GM19395 (cell line): Measurements from ENCODE around the gene GLRA1.

ENCODE experiments used
- ATAC-seq: cut with Tn5 transposase; IDR thresholded peaks from one replicate; pipeline ENCODE4 v1.9.1; 2021; ENCODE audit warnings: mild to moderate bottlenecking, moderate library complexity; ENCODE audit not compliant: unreplicated experiment

The GLRA1 gene

DNA sequence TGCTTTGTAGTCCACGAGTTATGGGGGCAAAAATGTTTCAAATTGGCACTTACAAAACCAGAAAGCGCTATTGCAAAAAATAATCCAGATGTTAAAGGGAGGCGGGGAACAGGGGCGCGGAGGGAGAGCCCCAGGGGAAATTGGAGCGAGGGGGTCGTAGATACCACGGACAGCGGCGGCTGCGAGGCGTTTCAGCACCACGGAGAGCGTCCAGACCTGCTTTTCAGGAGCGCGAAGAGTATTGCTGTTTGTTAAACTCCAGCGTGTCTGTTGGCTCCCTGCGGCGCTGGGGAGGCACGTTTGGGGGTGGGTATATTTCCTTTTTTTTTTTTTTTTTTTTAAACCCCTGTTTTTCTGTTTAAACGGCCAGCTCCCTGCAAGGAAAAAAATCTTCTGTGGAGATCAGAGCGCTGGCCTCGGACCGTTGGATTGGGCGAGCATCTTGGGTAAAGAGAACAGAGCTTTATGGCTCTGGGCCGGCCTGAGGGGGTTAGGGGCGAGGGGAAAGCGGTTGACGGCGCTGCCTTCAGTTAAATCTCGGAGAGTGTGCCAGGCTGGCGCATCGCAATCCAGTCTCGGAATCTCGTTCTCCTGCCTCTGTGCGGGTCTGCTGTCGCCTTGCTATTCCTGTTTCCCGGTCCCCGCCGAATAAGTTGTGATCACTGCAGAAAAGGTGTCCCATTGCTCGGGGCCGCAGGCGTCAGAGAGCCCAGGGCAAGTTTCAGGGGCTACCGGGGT, at the start of gene GLRA1:
GLRA1 (minus strand) TSS at position 288 of the 738 bp plus-strand sequence. CDS start 302 bp downstream, outside the sequence.
- no peak for ATAC-seq

GRCh38 chr5:151970885-151971284, 46.2 kb upstream of the GLRA1 start:
- no peak for ATAC-seq

GRCh38 chr5:151967865-151968264, 43.2 kb upstream of the GLRA1 start:
- no peak for ATAC-seq

GRCh38 chr5:151966046-151966445, 41.4 kb upstream of the GLRA1 start:
- ATAC-seq: no peak

- ATAC-seq: no peak
Measured at GRCh38 chr5:151964471-151964870, 39.8 kb upstream of the GLRA1 start.

DNA sequence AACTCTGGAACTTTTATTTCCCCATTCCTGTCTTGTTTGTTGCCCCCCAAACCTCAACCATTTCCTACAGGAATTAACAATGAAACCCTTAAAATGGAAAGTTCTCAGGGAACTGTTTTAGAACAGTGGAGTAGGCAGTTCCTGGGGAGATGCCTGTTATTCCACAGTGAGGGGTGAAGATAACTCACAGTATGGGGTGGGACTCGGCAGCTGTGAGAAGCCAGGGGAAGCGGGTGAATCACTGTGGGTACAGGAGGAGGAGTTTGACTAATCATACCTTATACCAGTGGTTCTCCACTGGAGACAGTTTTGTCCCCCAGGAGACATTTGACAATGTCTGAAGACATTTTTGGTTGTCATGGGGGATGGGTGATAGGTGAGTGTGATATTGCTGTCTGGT, 36.9 kb upstream of the GLRA1 start:
- ATAC-seq: no peak

DNA sequence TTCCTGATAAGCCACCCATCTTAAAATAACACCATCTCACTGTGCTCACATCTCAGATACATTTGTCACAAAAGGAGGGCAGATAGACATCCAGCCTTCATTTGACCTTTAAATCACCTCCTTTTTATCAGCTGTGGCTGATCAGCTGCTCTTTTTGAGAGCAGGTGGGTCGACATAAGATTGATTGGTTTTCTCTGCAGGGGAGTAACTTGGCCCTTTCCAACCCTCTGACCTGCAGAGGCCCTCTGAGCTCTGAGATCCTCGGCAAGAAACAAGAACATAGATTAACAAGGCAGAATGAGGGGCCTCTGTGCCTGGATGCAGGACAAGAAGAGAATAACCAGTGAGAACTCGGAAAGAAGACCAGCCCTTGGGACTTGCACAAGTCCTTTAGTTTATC, 33.5 kb upstream of the GLRA1 start:
- no peak for ATAC-seq

DNA sequence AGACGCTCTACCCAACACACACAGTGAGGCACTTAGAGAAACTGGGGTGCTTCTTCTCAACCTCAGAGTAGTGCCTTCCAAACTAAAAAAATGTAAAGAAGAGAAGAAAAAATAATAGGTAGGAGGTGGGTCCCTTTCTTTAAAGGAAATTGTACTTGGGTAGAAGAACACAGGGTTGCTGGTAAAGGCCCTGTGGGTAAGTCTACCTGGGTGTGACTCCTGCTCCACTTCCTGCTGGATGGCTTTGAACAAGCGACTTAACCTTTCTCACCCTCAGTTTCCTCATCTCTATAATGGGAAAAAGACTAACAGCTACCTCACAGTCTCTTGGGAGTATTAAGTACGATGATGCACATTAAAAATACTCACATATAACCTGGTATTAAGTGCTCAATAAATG, 32.1 kb upstream of the GLRA1 start:
- ATAC-seq: no peak

DNA sequence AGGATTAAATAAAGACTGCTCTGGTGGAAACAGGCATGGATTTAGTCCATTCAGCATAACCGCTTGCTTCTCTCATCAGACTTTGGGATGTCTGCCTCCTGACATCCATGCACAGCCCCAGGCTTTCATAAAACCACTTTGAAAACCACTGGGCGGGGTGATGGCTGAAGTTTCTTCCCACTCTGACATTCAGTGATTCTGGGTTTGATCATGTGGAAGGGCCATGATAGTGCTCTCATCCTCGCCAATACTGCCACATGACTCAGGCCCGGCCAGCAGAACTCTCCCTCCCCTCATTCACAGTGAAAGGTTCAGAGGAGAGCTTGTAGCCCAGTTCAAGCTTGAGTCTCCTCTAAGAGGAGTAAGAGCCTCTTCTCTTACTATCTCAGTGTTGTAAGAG, 29.6 kb upstream of the GLRA1 start:
- no peak for ATAC-seq

DNA sequence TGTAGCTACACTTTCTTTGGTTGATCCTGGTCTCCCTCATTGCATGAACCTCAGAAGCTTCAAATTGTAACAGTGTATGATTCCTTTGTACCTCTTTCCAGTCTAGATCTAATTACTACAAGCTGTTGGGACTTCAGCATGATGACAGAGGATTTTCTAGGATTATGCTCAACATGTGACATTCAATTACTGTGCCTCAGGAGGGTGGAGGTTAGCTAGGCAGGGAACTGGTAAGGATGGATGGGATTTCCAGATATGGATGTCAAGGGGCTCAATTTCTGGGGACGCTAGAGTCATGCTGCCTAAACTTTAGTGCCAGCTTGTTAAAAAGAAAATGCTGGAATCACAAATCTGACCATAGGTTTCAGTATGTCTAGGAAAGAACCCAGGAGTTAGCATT, 29.2 kb upstream of the GLRA1 start:
- ATAC-seq: no peak

DNA sequence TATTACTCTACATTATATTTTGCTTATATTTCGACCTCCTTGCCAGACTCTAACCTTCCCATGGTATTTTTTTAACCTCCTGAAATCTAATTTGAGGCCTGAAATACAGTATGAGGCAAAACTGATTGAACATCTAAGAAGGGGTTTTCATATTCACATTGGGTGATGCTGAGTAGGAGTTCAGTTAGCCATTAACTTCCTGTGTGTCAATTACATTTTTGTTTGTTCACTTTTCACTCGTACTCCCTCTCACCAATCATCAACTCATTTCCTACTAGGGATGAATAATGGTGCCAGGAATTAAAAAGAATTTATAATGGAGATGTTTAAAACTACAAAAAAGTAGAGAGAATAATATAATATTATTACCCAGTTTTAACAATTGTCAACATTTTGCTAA, 27.6 kb upstream of the GLRA1 start:
- ATAC-seq: peak; percentile 46

- ATAC-seq: no peak
Measured at GRCh38 chr5:151950706-151951105, 26.1 kb upstream of the GLRA1 start.

GRCh38 chr5:151949701-151950308, 25.2 kb upstream of the GLRA1 start:
- ATAC-seq: no peak

- no peak for ATAC-seq
Measured at GRCh38 chr5:151949113-151949512, 24.5 kb upstream of the GLRA1 start.

- ATAC-seq: no peak
Measured at GRCh38 chr5:151947931-151948608, 23.4 kb upstream of the GLRA1 start.

DNA sequence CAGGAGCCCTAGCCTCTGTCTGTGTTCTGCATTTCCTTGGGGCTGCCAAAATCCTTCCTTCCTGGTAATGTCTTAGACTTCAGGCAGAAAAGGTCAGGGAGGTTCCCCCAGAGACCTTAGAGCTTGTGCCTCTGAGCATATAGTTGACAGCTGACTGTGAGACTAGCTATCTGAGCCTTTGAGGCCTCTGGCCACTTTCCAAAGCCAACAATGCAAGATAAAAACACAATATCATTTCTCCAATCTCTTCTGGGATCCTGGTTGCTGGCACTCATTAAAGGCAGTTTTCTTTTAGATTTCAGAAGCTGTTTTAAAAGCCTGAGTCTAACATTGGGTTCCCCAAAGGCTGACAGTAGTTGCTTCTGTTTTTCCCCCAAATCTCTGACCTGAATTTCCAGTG, 13.2 kb upstream of the GLRA1 start:
- no peak for ATAC-seq

DNA sequence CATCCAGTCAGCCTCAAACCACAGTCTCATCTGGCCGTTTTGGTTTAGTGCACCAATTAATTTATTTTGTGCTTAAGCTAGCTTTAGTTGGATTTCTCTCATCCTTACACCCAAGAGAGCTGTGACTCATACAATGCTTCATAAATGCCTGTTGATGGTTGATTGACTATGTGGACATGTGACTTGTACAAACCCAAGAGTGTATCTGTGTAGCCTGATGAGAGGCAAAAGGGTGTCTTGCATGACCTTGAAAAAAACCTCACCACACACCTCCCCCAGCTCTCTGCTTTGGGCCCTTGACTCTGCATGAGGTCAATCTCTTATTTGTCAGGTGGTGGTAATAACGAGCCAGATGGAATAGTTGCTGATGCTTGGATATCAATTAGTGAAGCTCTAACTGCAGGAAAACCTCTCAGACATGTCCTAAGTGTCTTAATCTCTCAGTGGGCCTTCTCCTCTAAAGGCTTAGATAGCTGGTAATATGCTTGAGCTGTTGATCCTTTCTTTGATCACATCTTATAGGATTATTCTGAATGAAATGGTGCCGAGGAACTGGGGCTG, 10.6 kb upstream of the GLRA1 start:
- no peak for ATAC-seq

GRCh38 chr5:151931260-151931659, 6.6 kb upstream of the GLRA1 start:
- ATAC-seq: no peak

DNA sequence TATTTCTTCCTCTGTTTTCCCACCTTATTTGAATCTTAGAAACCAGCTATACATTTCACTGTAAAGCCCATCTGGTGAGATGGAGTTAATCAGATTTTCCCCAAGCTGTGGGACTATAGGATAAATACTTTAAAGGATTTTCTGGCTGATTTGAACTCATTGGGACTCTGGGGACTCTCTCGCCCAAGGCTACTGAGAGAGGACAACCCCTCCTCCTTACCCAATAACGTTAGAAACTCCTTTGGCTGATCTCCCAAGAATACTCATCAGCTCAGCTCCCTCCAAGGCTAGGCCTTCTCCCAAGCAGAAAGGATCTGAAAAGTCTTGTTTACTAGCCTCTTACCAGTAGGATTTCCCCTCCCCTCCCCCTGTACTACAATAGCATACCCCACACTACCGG, 1.5 kb upstream of the GLRA1 start:
- no peak for ATAC-seq

- ATAC-seq: no peak
Measured at GRCh38 chr5:151925340-151925739, 689 bp upstream of the GLRA1 start.

DNA sequence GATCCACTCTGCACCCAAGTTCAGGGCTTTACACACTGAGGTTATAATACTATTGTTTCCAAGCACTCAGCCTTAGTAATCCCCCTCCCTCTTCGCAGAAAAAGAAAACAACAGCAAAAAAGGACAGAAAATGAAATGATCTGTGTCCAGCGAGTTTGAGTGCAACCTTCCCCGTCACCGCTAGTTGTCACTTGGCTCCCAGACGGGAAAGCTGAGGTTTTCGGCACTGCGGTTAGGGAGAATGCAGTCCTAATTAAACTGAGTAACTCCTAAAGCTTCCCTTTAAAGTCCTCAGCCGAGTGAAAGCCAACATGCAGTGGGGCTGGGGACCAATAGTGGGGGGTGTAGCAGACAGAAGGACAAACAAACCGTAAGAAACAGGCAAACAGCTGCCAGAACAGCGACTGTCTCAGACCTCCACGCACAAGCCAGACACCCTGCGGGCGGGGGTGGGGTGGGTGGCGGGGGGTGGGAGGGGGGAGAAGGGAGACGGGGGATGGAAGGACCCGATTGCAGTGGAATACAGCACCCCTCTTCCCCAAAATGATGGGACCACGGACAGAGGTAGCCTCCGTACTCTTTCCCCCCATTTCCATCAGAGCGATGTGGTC, 680 bp downstream of the GLRA1 start:
- no peak for ATAC-seq
